ENCODE results near the gene ZNF827.
"Not testable (repeated sequence)": the region's sequence is repeated elsewhere in the genome, so short reads cannot be mapped to it uniquely, and the experiment has no call there.

The ZNF827 gene

GRCh38 chr4:145861336-145862318 is 77.0 kb downstream of the ZNF827 start:
- no peak for DNase-seq

- DNase-seq = no peak
These were observed 77.7 kb downstream of the ZNF827 start for GRCh38 chr4:145860897-145861296.

GRCh38 chr4:145860446-145860845 is 78.2 kb downstream of the ZNF827 start:
- no peak for DNase-seq

- no peak for DNase-seq
These were observed 78.7 kb downstream of the ZNF827 start for GRCh38 chr4:145859926-145860325.

GRCh38 chr4:145859426-145859825 is 79.2 kb downstream of the ZNF827 start:
- no peak for DNase-seq

GRCh38 chr4:145852256-145852839 is 86.3 kb downstream of the ZNF827 start:
- no peak for DNase-seq

GRCh38 chr4:145851511-145852201 is 87.0 kb downstream of the ZNF827 start:
- DNase-seq = no peak

GRCh38 chr4:145847764-145848163 is 90.9 kb downstream of the ZNF827 start:
- no peak for DNase-seq

- no peak for DNase-seq
These were observed 93.5 kb downstream of the ZNF827 start for GRCh38 chr4:145845118-145845517.

- no peak for DNase-seq
These were observed 95.0 kb downstream of the ZNF827 start for GRCh38 chr4:145843639-145844038.

GRCh38 chr4:145843148-145843547 is 95.5 kb downstream of the ZNF827 start:
- no peak for DNase-seq

GRCh38 chr4:145842224-145842887 is 96.3 kb downstream of the ZNF827 start:
- DNase-seq = no peak

GRCh38 chr4:145840801-145841200 is 97.8 kb downstream of the ZNF827 start:
- DNase-seq = no peak

GRCh38 chr4:145840162-145840768 is 98.4 kb downstream of the ZNF827 start:
- DNase-seq = peak; percentile 10

- DNase-seq = no peak
These were observed 99.5 kb downstream of the ZNF827 start for GRCh38 chr4:145839151-145839550.

GRCh38 chr4:145832384-145832783 is 106.2 kb downstream of the ZNF827 start:
- DNase-seq = not testable (repeated sequence)

- no peak for DNase-seq
These were observed 107.9 kb downstream of the ZNF827 start for GRCh38 chr4:145830699-145831098.

- no peak for DNase-seq
These were observed 108.8 kb downstream of the ZNF827 start for GRCh38 chr4:145829629-145830395.

GRCh38 chr4:145828802-145829485 is 109.7 kb downstream of the ZNF827 start:
- DNase-seq = no peak

GRCh38 chr4:145827885-145828284 is 110.7 kb downstream of the ZNF827 start:
- DNase-seq = no peak

- no peak for DNase-seq
These were observed 113.4 kb downstream of the ZNF827 start for GRCh38 chr4:145825255-145825654.
